Panc1 (cell line): Measurements from ENCODE around the gene IGF2R. TPM values are rescaled to one million over a fixed set of nuclear protein-coding genes. Genes with fewer than 3 reads are reported as not detected.

Source experiments
- ATAC-seq: fragments of 200-7000 bp; cut with Tn5 transposase; 2 replicates; pipeline ENCODE4 v1.9.1; 2020; ENCODE audit warnings: mild to moderate bottlenecking, moderate library complexity
- BruUV-seq: library from RNA; stranded (reverse); fragments of 400-500 nt; replicated peaks from 2 replicates; lab custom pipeline; 2021; lab: Mats Ljungman, UMichigan
- CTCF ChIA-PET: fragments of 300-600 bp; sonication (Branson Sonifier 250); formaldehyde crosslinking; loops from one replicate; lab custom pipeline; 2022; ENCODE audit warnings: antibody characterized with exemption; lab: Charles Lee
- POLR2A ChIA-PET: fragments of 300-600 bp; sonication (Branson Sonifier 250); formaldehyde crosslinking; loops from one replicate; lab custom pipeline; 2022; ENCODE audit warnings: antibody characterized with exemption; lab: Charles Lee
- DNase-seq: peaks from one replicate; pipeline ENCODE4 v3.0.0-alpha.2; 2010; ENCODE audit warnings: low read depth, low spot score
- H3K27ac ChIP-seq: 2 replicates; pipeline ENCODE4 v1.5.1; 2011; ENCODE audit warnings: mild to moderate bottlenecking, low read length, inconsistent platforms
- H3K27me3 ChIP-seq: fragments of 200-500 bp; sonication (Bioruptor generic); 2 replicates; pipeline ENCODE4 v1.6.0; 2014; ENCODE audit warnings: low read length, inconsistent platforms; ENCODE audit not compliant: control insufficient read depth, insufficient read depth
- H3K36me3 ChIP-seq: fragments of 200-500 bp; sonication (Bioruptor generic); 2 replicates; pipeline ENCODE4 v1.5.1; 2014; ENCODE audit warnings: inconsistent platforms, mild to moderate bottlenecking, low read length, moderate library complexity; ENCODE audit not compliant: control insufficient read depth, insufficient read depth
- H3K4me1 ChIP-seq: 2 replicates; pipeline ENCODE4 v1.5.1; 2011; ENCODE audit warnings: inconsistent platforms, mild to moderate bottlenecking, low read length, moderate library complexity; ENCODE audit not compliant: control insufficient read depth, insufficient read depth
- H3K4me3 ChIP-seq, 2 experiments: 2 replicates each; pipeline ENCODE4 v1.5.1; 2011 to 2012; ENCODE audit warnings: low read depth in 2 of 2, low read length in 2 of 2, mild to moderate bottlenecking in 2 of 2, inconsistent platforms in 1 of 2, moderate library complexity in 1 of 2
- H3K9me3 ChIP-seq: fragments of 200-500 bp; sonication (Bioruptor generic); 2 replicates; pipeline ENCODE4 v1.5.1; 2014; ENCODE audit warnings: low read depth, mild to moderate bottlenecking, inconsistent platforms, low read length, moderate library complexity; ENCODE audit not compliant: control insufficient read depth, insufficient read depth
- CTCF ChIP-seq: fragments of 450-650 bp; IDR thresholded peaks from 2 replicates; pipeline ENCODE4 v1.5.1; 2017; ENCODE audit warnings: mild to moderate bottlenecking
- POLR2AphosphoS5 ChIP-seq: IDR thresholded peaks from 2 replicates; pipeline ENCODE4 v1.6.1; 2012; ENCODE audit warnings: mild to moderate bottlenecking, low read depth, low read length, moderate library complexity
- REST ChIP-seq, 2 experiments: IDR thresholded peaks; 2 replicates each; pipeline ENCODE4 v1.6.1; 2011 to 2012; ENCODE audit warnings: low read depth in 2 of 2, control low read depth in 1 of 2, low read length in 1 of 2, mild to moderate bottlenecking in 1 of 2, moderate library complexity in 1 of 2; ENCODE audit not compliant: insufficient read depth in 1 of 2
- SIN3A ChIP-seq: IDR thresholded peaks from 2 replicates; pipeline ENCODE4 v1.6.1; 2012; ENCODE audit warnings: low read depth, mild to moderate bottlenecking, low read length, moderate library complexity, borderline replicate concordance; ENCODE audit not compliant: insufficient read depth
- TCF7L2 ChIP-seq: IDR thresholded peaks from 2 replicates; pipeline ENCODE4 v1.6.1; 2011; ENCODE audit warnings: mild to moderate bottlenecking, low read depth, low read length, inconsistent platforms
- in situ Hi-C: cut with HindIII; loops from 2 replicates; pipeline ENCODE4 v1.10.0; 2016; ENCODE audit warnings: low sequenced_read_pairs, low pct_unique_long_range_greater_than_20kb
- intact Hi-C: fragments of 100-400 bp; cut with micrococcal nuclease; formaldehyde crosslinking; loops from one replicate; pipeline ENCODE4 v1.10.0; 2022; ENCODE audit not compliant: unreplicated experiment
- total RNA-seq: library from RNA; stranded (reverse); gene quantifications from one replicate; pipeline ENCODE4 v1.2.1, GENCODE V29; 2021; ENCODE audit not compliant: unreplicated experiment

Gene IGF2R
- total RNA-seq, 1 experiment from 2014 or later: 163 TPM

- in situ Hi-C loops: no loop called here
- no peak for TF ChIP-seq REST (IDR thresholded peaks at IDR 0.05; ENCODE audit: insufficient read depth in 1 of 2, low read depth in 2 of 2, low read length in 1 of 2)
- TF ChIP-seq CTCF: no peak
- no peak for TF ChIP-seq TCF7L2
- CTCF ChIA-PET: no interaction called here
Observed at GRCh38 chr6:159985296-159985945, 16.5 kb downstream of the IGF2R start.

GRCh38 chr6:159988983-159989454 is 20.1 kb downstream of the IGF2R start:
- TF ChIP-seq POLR2AphosphoS5 (no peak), TCF7L2 (no peak), CTCF (no peak), SIN3A (no peak)
- H3K4me3 ChIP-seq: no peak overlapping the region
- ChIA-PET CTCF (no interaction called here), POLR2A (no interaction called here)
- no peaks in the 10 kb centered on the region for H3K36me3 ChIP-seq
- ATAC-seq (no peak), DNase-seq (no peak)
- intact Hi-C loops: no loop called here
- H3K27ac ChIP-seq: peak overlapping the region; percentile 18; the same call in 1 of the 2 replicates
- BruUV-seq: no TSS peak
- no peaks in the 10 kb centered on the region for H3K27me3 ChIP-seq
- no peaks in the 10 kb centered on the region for H3K9me3 ChIP-seq
- H3K4me1 ChIP-seq: peaks cover 13% of the 10 kb centered on the region
- in situ Hi-C loops: no loop called here

More at GRCh38 chr6:159985296-159985945, 16.5 kb downstream of the IGF2R start:
- H3K27ac ChIP-seq: no peak overlapping the region
- intact Hi-C loops: no loop called here
- no peak for DNase-seq
- no TSS peak for BruUV-seq
- H3K27me3 ChIP-seq: no peaks in the 10 kb centered on the region
- POLR2A ChIA-PET: no interaction called here
- peaks cover 47% of the 10 kb centered on the region for H3K4me1 ChIP-seq
- H3K9me3 ChIP-seq: no peaks in the 10 kb centered on the region
- no peak for ATAC-seq
- no peaks in the 10 kb centered on the region for H3K36me3 ChIP-seq
- H3K4me3 ChIP-seq: no peak overlapping the region
